HG02623 (cell line): ENCODE measurements around the gene ANKRD34A.

Experiments used
- ATAC-seq: cut with Tn5 transposase; IDR thresholded peaks from one replicate; pipeline ENCODE4 v1.9.1; 2021; ENCODE audit warnings: moderate library complexity; ENCODE audit not compliant: unreplicated experiment

The ANKRD34A gene

DNA sequence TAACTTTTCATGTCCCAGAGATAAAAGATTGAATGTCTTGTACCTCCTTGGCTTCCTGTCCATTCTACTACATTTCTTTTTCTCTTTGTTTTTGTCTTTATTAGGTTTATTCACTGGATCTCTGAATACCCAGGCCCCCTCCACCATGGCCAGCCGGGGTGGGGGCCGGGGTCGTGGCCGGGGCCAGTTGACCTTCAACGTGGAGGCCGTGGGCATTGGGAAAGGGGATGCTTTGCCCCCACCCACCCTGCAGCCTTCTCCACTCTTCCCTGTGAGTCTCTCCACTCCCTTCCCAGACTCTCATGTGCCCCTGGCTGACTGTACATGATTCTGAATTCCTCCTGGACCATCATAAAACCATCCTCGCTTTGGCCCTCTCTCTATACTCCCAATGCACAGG, 10.3 kb upstream of the ANKRD34A start:
- no peak for ATAC-seq

DNA sequence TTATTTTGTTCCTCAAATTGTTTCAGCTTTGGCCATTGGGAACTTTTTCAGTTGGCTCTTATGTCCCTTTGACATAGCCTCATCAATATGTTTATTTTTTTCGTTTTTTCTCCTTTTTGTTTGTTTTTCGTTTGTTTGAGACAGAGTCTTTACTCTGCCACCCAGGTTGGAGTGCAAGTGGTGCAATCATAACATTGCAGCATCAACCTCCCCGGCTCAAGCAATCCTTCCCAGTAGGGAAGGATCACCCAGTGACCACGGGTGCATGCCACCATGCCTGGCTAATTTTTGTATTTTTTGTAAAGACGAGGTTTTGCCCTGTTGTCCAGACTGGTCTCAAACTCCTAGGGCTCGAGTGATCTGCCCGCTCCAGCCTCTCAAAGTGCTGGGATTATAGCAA, 8.2 kb upstream of the ANKRD34A start:
- no peak for ATAC-seq

DNA sequence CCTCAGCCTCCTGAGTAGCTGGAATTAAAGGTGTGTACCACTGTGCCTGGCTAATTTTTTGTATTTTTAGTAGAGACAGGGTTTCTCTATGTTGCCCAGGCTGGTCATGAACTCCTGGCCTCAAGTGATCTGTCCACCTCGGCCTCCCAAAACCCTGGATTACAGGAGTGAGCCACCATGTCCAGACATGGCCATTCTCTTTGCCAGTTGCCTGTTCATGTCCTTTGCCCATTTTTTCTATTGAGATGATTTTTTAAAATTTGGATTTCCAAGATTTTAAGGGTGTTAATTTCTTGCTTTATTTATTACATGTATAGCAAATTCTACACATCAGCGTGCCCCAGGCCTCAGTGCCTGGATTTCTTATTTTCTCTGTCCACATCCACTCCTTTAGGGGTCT, 2.9 kb upstream of the ANKRD34A start:
- ATAC-seq, result no peak

DNA sequence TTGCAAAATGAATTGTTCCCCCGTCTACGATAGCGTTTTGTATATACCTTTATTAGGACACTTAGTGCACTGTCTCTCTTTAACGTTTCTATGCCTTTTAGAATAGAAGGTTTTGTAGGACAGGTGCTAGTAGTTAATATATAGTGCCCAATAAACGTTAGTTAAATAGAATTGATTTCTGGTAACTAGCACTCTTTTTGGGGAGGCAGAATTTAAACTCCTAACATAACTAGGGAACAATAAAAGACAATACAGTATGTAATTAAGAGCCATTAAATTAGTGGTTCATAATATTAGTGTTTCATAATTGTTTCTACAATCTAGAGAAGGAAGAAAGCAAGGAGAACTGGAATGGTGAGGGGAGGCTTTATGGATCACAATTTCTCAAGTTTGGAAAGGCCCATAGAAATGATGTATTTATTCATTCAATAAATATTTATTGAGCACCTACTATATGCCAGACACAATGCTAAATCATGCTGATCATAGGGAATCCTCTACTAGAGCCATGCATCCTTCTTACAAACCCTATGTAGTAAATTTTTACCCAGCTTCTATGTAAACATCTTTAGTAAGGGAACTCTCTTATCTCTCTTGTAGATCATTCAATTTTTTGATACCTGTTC, 857 bp upstream of the ANKRD34A start:
- no peak for ATAC-seq

DNA sequence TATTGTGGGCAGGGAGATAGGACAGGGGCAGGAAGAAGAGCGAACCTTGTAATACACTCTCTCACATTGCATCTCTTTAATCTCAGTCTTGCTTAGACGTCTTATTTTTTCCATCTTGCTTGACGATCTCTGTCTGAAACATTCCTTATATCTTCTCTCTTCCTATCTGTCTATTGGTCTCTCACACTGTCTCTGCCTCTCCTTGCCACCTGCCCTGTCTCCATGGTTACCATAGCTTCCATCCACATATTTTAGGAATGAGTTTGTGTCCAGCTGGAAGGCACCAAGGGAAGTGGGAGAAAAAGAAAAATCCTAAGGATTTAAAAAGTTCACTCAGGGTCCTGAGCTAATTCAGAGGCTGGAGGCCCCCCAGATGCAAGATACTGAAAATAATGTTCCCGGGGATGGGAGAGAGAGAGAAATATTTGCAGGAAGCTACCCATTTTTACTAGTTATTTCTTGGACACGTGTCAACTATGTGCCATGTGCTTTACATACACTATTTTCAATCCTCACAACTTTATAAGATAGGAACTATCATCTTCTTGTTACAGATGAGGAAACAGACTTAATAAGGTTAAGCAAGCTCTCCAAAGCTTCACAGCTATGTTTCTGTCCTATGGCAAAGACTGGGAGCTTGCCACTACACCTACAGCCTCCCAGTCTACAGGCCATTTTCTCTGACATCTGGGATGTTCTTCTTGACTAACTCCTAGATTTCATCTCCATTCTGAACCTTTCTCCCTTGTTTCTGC, 933 bp downstream of the ANKRD34A start:
- ATAC-seq, result no peak

DNA sequence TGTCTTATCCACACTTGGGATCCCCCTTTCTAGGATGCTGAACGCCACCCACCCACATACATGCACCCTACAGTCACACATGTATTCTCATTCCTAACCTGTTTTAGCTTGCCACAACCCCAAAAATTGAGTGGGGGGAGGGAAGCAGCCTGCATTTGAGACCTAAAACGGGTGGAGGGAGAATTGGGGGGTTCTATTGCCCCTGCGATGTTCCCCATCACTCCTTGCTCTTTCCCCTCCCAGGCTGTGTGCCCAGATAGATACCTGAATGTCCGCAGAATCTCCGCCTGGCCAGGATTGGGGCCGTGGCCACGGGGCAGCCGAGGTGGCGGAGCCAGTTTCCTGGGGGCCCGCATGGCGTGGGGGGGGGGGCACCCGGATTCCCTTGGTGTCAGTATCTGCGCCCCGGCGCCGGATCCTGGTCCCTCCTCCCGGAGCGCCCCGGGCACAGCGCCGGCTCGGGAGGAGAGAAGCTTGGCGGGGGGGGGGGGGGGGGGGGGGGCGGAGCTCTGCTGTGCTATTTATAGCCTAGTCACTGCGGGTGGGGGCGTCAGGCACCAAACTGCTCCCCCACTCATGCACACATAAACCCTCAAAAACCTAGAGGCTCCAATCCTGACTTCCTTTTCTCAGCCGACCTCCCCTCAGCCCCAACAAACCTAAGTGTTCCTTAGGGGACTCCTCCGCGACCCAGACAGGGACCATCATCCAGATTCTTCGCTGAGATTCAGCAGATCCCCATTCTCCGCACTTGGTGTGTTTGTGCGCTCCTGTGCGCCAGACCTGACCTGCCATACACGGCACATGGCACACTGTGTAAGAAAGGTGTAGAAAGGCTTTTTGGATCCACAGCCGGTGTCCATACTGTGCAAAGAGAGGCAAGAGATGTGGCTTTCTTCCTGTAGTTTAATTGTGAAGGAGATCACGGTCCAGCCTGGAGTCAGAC, 1.9 kb downstream of the ANKRD34A start:
- ATAC-seq, result no peak

DNA sequence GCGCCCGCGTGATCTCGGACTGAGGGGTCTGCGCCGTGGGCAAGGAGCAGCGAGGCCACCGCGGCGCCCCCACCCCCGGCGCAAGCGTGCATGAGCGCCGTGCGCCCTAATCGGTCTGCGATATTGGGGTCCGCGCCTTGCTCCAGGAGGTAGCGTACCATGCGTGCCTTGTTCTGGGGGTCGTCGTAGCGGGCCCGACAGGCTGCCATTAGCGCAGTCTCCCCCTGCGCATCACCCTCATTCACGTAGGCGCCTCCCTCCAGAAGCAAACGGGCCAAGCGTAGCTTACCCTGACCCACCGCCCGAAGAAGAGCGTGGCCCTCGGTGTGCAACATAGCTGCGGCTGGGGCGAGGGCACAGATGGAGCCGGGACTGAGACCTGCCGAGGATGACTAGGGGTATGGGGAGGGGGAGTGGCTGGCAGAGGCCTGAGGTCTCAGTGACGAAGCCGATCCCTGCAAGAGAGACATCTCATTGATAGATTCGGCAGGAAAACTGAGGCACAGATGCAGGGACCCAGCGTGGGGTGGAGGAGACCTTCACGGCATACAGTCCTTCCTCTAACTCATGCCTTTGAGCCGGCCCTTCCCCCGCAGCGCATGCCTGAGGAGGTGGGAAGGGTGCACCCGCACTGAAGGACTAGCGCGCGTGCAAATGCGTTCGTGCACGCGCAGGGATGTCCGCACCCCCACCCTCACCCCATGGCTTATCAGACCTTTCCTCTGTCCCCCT, 2.8 kb downstream of the ANKRD34A start:
- ATAC-seq, result no peak

DNA sequence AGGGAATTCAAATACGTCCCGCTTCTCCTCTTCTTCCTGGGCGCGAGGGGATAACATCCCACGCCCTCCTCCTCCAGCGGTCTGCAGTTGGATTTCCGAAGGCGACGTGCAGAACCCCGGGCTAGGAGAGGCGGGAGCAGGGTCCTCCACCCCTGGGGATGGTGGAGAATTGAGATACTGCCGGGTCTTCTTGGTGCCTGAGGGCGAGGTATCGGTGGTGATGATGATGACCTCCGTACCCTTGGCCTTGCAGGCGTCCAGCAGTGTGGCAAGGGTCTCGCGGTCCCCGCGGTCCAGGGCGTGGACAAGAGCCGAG, 3.3 kb downstream of the ANKRD34A start:
- ATAC-seq, result no peak

DNA sequence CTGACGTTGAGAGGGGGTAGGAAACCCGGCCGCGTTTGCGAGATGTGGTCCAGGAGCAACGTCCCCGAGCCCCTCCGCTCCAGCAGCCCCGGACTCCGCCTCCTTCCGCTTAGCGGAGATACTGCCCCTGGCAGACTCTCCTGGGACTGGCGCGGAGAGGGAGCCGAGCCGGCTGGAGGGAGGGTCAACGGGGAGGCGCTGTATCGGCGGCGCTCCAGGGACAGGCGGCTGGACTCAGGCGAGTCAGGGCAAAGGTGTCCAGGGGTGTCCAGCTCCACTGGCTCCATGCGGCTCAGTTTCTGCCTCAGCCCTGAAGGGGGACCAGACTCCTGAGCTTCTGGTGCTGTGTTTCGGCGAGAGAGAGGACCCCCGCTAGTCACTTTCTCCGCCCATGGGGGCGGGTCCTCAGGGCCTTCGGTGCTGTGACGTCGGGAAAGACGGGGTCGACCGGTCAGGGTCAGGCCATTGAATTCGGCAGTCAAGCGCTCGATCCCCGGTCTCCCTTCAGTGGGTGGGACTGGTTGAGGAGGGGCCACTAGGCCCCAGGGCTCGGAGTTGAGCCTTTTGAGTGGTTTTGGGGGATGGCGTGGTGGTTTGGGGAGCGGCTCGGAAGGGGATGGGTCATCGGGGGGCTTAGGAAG, 3.8 kb downstream of the ANKRD34A start:
- no peak for ATAC-seq

DNA sequence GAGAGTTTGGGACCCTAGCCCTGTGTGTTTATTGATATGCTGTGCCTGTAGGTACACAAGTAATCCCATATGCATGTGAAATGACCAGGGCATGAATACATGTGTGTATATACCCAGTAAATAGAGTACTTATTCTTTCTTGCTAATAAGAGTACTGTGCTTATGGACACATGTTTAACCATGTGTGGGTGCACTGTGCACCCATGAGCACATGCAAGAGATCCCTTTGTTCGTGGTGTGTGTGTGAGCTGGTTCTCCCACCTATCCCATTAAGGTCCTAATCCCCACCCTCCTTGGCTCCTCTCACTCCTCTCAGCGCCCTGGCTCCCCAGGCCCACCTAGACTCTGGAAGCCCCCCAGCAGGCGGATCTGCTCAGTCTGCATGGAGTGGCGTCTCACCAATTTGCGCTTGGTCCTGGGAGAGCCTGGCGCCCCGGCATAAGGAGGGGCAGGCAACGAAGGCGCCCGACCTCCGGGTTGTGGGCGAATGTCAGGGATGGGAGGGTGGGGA, 4.4 kb downstream of the ANKRD34A start:
- ATAC-seq, result no peak

DNA sequence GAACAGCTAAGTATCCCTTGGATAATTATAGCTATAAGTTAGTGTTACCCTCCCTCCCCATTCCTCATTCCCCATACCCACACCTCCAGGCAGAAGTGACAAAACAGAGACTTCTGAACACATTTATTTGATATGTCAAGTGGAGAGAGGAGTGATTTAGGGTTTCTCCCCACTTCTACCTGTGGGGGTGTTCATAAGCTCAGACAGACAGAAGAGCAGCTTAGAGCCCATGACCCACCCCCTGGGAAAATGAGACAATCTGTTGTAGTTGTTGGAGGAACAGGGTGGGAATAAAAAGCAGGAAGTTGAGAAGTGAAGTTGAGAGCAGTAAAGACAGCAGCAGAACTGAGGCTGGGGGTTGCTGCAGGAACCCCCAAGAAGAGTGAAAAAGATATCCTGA, 5.0 kb downstream of the ANKRD34A start:
- no peak for ATAC-seq

DNA sequence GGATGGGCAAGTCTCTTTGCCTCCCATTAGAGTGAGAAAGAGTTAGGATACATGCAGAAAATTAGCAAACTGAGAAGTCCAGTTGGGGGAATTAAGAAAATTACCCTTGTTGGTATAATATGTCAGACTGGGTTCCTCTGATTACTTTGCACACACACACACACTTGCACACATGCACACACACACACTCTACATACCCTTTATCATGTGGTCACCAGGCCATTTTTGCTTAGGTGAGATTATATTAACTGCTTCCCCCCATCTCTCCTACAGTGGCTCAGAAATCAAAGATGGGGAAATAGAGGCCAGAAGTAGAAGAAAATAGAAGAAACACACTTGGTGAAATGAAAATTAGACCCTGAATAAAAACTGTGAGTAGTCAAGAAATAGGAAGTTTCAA, 5.6 kb downstream of the ANKRD34A start:
- no peak for ATAC-seq

DNA sequence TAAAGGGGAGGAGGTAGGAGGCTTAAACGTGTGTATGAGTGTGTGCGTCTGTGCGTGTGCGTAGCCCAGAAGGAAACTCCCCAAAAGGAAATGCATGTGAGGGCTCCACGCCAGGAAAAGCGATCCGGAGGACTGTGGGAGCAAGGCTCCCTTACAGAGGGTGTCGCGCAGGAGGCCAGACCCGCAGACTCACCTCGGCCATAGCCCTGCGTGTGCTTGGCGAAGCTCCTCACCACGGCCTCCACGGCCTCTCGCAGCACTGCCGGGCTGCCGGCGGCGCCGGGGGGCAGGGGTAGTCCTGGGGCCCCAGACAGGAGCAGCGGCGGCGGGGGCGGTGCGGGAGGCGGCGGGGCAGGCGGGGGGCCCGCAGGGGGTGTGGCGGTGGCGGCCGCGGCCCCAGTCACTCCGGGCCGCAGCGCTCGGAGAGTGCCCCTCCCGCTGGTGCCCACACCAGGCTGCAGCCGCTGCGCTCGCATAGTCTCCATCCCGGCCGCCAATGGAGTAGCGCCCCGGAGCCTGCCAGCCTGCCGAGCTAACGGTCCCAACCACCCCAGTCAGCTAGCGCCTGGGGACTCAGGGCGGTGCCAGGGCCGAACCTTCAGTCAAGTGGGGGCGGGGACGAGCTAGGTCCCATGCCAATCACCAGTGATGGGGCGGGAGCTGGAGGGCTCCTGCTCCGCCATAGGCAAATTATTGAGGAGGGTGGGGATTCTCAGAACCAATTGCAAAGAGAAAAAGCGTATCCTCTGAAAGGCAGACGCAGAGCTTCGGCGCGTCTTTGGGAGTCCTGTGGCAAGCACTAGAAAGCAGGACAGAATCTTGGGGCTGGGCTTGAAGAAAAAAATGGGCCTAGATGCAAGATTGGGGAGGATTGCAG, 6.7 kb downstream of the ANKRD34A start, which contains the start of gene LIX1L:
LIX1L (minus strand) TSS at position 575 of the 877 bp plus-strand sequence; CDS start at position 485, 90 bp downstream.
- ATAC-seq, result peak; percentile 85

DNA sequence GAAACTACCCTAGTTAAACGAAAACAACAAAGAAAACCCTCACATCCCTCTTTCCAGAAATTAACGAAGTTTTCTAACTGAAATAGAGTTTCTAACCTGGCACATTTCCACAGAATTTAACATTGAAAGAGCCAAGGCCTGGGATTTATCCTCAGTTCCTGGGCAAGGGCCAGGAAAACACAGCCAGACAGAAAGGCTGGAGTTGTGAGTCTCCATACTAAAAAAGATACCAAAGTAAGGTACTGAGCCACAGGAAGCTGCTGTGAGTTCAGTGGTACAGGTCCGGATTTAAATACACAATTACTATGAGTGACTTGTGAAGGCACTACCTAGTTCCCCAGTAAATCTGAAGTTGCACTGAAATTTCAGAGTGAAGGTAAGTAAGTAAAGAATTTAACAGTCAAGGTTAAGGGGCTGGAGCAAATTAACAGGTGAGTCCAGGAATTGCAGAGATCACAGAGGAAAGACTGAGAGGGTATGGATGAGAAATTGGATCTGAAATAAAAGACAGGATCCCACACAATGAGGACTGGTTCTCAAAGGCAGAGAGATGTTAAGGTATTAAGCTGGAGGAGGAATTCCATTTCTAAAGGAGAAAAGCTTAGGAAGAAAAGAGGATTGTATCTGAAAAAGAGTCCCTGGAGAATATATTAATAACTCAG, 7.5 kb downstream of the ANKRD34A start:
- no peak for ATAC-seq

DNA sequence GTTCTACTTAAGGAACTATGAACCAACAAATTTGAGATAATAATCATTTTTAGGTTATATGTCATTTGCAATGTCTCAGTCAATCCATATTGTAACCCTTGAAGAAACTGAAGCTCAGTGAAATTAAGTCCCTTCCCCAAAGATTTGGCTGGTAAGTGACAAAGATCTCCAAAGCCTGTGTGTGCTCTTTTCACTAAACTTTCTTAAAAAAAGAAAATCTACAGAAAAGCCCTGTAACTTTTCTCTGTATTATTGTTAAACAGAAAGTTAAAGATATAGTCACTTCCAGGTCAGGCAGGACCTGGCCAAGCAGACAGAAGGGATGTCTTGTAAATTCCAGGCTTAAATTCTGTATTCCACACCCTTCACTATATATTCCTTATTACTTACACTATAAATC, 8.0 kb downstream of the ANKRD34A start:
- ATAC-seq, result no peak

DNA sequence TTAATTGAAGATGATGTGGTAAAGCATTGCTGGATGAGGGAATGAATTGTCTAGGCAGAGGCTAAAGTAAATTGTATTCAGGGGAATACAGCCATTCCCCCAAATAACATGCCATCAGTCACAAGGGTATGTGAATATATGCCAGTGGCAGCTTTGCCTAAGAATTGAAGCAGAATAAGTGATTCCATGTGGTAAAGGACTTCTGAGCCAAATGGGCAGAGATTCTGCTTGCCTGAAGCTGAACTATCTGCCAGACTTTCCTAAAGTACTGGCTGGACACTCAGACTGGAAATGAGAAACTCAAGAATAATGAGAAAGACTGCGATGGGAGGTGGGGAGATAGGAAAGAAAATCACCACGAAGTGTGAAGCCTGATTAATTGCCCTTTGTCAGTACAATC, 8.9 kb downstream of the ANKRD34A start:
- no peak for ATAC-seq

DNA sequence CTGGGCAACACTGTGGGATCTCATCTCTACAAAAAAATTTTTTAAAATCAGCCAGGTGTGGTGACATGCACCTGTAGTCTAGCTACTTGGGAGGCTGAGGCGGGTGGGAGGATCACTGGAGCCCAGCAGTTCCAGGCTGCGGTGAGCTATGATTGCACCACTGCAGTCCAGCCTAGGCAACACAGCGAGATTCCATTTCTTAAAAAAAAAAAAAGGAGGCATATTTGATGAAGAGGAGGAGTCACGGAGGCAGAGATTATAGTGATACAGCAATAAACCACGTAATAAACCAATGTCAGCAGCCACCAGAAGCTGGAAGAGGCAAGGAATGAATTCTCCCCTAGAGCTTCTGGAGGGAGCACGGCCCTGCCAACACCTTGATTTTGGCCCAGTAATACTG, 10.5 kb downstream of the ANKRD34A start:
- ATAC-seq, result no peak

DNA sequence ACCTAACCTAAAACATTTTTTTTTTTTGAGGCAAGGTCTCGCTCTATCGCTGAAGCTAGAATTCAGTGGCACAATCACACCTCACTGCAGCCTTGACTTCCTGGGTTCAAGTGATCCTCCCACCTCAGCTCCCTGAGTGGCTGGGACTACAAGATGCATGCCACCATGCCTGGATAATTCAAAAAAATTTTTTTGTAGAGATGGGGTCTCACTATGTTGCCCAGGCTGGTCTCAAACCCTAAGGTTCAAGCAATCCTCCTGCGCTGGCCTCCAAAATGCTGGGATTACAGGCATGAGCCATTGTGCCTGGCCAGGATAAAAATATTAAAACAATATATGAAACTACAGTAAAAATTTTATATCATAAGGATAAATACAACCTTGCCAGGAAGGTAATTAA, 11.5 kb downstream of the ANKRD34A start:
- ATAC-seq, result no peak

DNA sequence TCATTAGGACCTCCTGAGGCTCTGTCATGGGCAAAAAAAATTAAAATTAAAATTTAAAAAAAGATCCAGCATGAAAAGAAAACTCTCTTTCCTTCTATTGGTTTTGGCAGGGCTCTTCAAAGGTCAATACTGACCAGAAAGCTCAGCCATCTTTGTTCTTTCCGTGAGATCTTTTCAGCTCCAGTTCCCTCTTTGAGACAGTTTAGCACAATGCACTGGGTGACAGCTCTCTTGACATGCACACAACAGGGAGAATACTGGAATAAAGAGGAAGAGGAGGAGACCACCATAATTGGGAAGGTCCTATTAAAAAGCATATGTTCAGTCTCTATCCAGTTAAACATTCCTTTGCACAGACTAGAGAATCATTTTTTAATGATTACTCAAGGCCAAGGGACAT, 12.8 kb downstream of the ANKRD34A start:
- no peak for ATAC-seq
